SJCRH30 (cell line): Measurements from ENCODE around the gene OR2V2. TPM values are rescaled to one million over a fixed set of nuclear protein-coding genes. Genes with fewer than 3 reads are reported as not detected.
"Not testable (repeated sequence)": the region's sequence is repeated elsewhere in the genome, so short reads cannot be mapped to it uniquely, and the experiment has no call there.

Experiments used
- DNase-seq, 2 experiments: peaks; one replicate each; pipeline ENCODE4 v3.0.0-alpha.2; 2015 to 2020
- H3K27ac ChIP-seq: fragments of 250-450 bp; sonication (Bioruptor Pico); 2 replicates; pipeline ENCODE4 v1.5.1; 2020; ENCODE audit warnings: mild to moderate bottlenecking, moderate library complexity
- H3K27me3 ChIP-seq: fragments of 250-450 bp; sonication (Bioruptor Pico); 2 replicates; pipeline ENCODE4 v1.5.1; 2020; ENCODE audit warnings: mild to moderate bottlenecking, moderate library complexity
- H3K36me3 ChIP-seq: fragments of 250-450 bp; sonication (Bioruptor Pico); 2 replicates; pipeline ENCODE4 v1.5.1; 2020; ENCODE audit warnings: mild to moderate bottlenecking, moderate library complexity
- H3K4me1 ChIP-seq: fragments of 250-450 bp; sonication (Bioruptor Pico); 2 replicates; pipeline ENCODE4 v1.5.1; 2020; ENCODE audit warnings: mild to moderate bottlenecking, moderate library complexity
- H3K4me3 ChIP-seq: fragments of 250-450 bp; sonication (Bioruptor Pico); 2 replicates; pipeline ENCODE4 v1.5.1; 2020; ENCODE audit warnings: mild to moderate bottlenecking, moderate library complexity
- H3K9me3 ChIP-seq: fragments of 250-450 bp; sonication (Bioruptor Pico); replicated peaks from 2 replicates; pipeline ENCODE4 v1.5.1; 2020; ENCODE audit warnings: mild to moderate bottlenecking, moderate library complexity
- total RNA-seq: library from RNA; depleted of rRNA; stranded (reverse); fragments of >200 nt; shearing (Covaris generic); gene quantifications from 2 replicates; pipeline ENCODE4 v1.2.3, GENCODE V29; 2014

Gene OR2V2
- total RNA-seq, 1 experiment from 2014 or later: not detected

DNA sequence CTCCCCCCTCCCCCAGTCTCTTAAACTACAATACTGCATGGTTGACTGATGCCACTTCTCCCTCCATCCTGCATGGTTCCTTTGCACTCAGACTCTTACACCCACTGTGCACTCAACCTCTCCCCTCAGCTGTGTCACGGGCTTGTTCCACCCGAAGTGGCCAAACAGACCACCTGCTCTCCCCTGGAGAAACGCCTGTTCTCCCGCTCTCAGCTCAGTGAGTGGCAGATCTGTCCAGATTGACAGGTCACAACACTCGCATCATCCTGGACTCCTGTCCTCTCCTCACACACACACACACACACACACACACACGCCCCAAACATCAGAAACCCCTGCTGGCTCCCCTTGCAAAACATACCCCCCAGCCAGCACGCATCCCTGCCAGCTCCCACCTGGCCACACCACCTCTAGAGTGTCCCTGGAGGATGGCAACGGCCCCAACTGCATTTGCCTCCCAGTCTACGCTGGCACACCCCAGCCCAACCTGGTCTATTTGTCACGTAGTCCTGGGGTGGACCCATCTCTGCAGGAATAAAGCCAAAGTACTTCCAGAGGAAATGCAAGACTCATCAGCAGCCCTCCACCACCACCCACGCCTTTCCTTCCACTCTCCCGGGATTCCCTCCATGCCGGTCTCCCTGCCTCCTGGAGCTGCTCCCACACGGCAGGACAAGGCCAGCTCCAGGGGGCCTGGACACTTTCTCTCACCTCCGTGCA is 19.3 kb upstream of the OR2V2 start:
- Histone ChIP-seq H3K27me3 (peaks cover 28% of the 10 kb centered on the region), H3K9me3 (0 out of 2 replicates have a peak, but pooled peaks cover 4% of the 10 kb centered on the region), H3K4me1 (no peaks in the 10 kb centered on the region), H3K4me3 (no peak overlapping the region), H3K27ac (no peak overlapping the region), H3K36me3 (no peaks in the 10 kb centered on the region)
- DNase-seq: no peak

- Histone ChIP-seq H3K4me3 (no peak overlapping the region), H3K27ac (no peak overlapping the region), H3K4me1 (no peaks in the 10 kb centered on the region), H3K36me3 (no peaks in the 10 kb centered on the region), H3K27me3 (peaks cover 28% of the 10 kb centered on the region), H3K9me3 (no peaks in the 10 kb centered on the region)
- no peak for DNase-seq
Observed at GRCh38 chr5:181129601-181130000, 17.8 kb upstream of the OR2V2 start.

DNA sequence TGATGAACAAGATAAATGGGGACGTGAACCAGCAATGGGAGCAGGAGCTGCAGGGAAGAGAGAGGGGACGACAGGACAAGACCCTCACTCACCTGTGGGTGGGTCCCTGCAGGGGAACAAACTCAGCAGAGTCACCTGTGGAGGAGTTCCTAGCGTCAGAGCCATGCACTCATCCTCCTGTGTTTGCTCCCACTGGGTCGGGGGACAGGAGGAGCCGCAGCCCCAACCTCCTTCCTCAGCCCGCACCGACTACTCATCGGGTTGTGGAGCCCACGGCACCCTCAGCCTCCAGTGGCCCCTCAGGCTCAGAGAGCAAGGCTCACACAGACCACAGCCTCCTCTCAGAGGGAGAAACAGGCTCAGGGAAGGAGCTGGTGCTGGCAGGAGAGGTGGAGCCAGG is 17.3 kb upstream of the OR2V2 start:
- not testable (repeated sequence) for H3K4me3 ChIP-seq, H3K36me3 ChIP-seq, DNase-seq, H3K27ac ChIP-seq, H3K4me1 ChIP-seq, H3K9me3 ChIP-seq
- H3K27me3 ChIP-seq: peaks cover 28% of the 10 kb centered on the region

GRCh38 chr5:181130832-181131496 is 16.4 kb upstream of the OR2V2 start, which contains the start of gene OR2V1:
Gene OR2V1 (minus strand): TSS chr5:181131169. CDS start chr5:181125304, 5,865 bp downstream.
- no peaks in the 10 kb centered on the region for H3K4me1 ChIP-seq
- H3K36me3 ChIP-seq: no peaks in the 10 kb centered on the region
- no peak for DNase-seq
- no peak within 1 kb of the TSS for H3K27ac ChIP-seq
- H3K4me3 ChIP-seq: no peak within 1 kb of the TSS
- H3K27me3 ChIP-seq: peaks cover 28% of the 10 kb centered on the region
- H3K9me3 ChIP-seq: no peaks in the 10 kb centered on the region

DNA sequence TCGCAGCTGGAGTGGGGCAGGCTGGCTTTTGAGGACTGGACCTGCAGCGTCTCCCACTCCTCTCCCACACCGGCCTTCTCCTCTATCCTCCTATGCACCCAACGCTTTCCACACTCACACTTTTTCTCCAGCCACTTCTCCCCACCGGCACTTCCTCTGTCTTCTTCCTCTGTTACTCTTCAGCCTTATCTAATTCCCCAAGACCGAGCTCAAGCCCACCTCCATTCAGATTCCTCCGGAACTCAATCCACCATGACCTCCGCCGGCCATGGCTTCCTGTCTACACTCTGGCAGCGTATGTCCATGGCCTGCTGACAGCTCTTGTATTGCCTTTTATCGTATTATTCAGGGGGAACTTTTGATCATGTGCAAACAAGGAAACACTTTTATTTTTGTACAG is 15.9 kb upstream of the OR2V2 start:
- H3K36me3 ChIP-seq: no peaks in the 10 kb centered on the region
- peaks cover 28% of the 10 kb centered on the region for H3K27me3 ChIP-seq
- no peak for DNase-seq
- H3K9me3 ChIP-seq: 0 out of 2 replicates have a peak, but pooled peaks cover 5% of the 10 kb centered on the region
- no peak overlapping the region for H3K27ac ChIP-seq
- no peaks in the 10 kb centered on the region for H3K4me1 ChIP-seq
- no peak overlapping the region for H3K4me3 ChIP-seq

DNA sequence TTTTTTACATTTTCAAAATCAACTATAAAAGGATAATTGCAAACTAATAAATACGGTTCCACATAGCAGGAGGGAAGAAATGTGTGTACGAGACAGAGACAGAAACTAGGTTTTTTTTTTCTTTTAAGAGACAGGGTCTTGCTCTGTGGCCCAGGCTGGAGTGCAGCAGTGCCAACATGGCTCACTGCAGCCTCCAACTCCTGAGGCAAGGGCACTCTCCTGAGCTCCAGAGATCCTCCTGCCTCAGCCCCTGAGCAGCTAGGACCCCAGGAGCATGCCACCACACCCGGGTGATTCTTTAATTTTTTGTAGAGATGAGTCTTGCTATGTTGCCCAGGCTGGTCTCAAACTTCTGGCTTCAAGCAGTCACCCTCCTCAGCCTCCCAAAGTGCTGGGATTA is 14.3 kb upstream of the OR2V2 start:
- Histone ChIP-seq H3K27ac (no peak overlapping the region), H3K27me3 (peaks cover 21% of the 10 kb centered on the region), H3K36me3 (no peaks in the 10 kb centered on the region), H3K4me3 (no peak overlapping the region), H3K9me3 (0 out of 2 replicates have a peak, but pooled peaks cover 7% of the 10 kb centered on the region), H3K4me1 (no peaks in the 10 kb centered on the region)
- DNase-seq: no peak

GRCh38 chr5:181133610-181134231 is 13.7 kb upstream of the OR2V2 start:
- peak; percentile 35 to 38 for DNase-seq
- Histone ChIP-seq H3K4me1 (no peaks in the 10 kb centered on the region), H3K36me3 (no peaks in the 10 kb centered on the region), H3K4me3 (no peak overlapping the region), H3K27ac (no peak overlapping the region), H3K27me3 (peaks cover 19% of the 10 kb centered on the region), H3K9me3 (0 out of 2 replicates have a peak, but pooled peaks cover 7% of the 10 kb centered on the region)

GRCh38 chr5:181134259-181134658 is 13.1 kb upstream of the OR2V2 start:
- H3K27ac ChIP-seq: no peak overlapping the region
- no peaks in the 10 kb centered on the region for H3K4me1 ChIP-seq
- H3K4me3 ChIP-seq: no peak overlapping the region
- H3K27me3 ChIP-seq: peaks cover 14% of the 10 kb centered on the region
- no peaks in the 10 kb centered on the region for H3K36me3 ChIP-seq
- 0 out of 2 replicates have a peak, but pooled peaks cover 7% of the 10 kb centered on the region for H3K9me3 ChIP-seq
- no peak for DNase-seq

DNA sequence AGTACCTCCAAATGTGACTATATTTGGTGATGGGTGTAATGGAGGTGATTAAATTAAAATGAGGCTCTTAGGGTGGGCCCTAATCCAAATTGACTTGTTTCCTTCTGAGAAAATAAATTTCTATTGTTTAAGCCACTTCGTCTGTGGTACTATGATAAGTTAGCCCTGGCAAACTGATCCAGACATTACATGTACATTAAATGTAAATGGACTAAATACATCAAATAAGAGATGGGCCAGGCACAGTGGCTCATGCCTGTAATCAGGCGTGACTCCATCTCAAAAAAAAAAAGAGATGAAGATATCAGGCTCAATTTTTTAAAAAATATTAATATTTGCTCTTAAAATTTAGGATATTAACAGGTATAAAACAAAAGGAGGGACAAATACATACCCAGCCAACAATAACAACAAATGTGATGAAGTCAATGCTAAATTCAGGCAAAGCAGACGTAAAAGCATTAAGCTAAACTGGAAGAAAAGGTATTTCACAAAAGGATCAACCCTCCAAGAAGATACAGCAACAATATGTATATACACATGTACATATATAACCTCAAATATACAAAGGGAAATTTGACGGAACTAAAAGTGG is 10.9 kb upstream of the OR2V2 start:
- no peaks in the 10 kb centered on the region; the same call in 1 of the 2 replicates for H3K27me3 ChIP-seq
- no peak overlapping the region for H3K27ac ChIP-seq
- H3K9me3 ChIP-seq: 0 out of 2 replicates have a peak, but pooled peaks cover 7% of the 10 kb centered on the region
- no peaks in the 10 kb centered on the region for H3K4me1 ChIP-seq
- H3K4me3 ChIP-seq: no peak overlapping the region
- no peak for DNase-seq
- no peaks in the 10 kb centered on the region for H3K36me3 ChIP-seq

DNA sequence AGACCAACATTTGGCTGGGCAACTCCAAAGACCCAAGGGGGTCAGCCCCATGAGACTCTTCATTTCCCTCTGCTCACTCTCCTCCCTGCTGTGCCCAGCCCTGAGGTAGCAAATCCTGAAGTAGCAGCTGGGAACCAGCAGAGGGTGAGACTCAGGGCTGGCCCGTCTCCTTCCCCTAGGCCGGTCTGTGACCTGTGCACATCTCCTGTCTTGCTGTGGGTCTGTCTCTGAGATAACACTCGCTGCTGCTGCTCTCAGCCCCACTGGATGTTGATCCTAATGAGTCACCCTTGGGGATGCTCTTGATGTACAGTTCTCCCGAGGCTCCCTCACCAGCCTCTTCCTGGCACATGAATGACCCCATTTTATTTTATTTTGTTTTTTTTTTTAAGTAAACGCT is 9.1 kb upstream of the OR2V2 start:
- H3K4me3 ChIP-seq: no peak overlapping the region
- H3K9me3 ChIP-seq: 0 out of 2 replicates have a peak, but pooled peaks cover 7% of the 10 kb centered on the region
- no peak overlapping the region for H3K27ac ChIP-seq
- H3K36me3 ChIP-seq: no peaks in the 10 kb centered on the region
- H3K4me1 ChIP-seq: no peaks in the 10 kb centered on the region
- H3K27me3 ChIP-seq: 0 out of 2 replicates have a peak, but pooled peaks cover 2% of the 10 kb centered on the region
- no peak for DNase-seq

- Histone ChIP-seq H3K36me3 (no peaks in the 10 kb centered on the region), H3K9me3 (0 out of 2 replicates have a peak, but pooled peaks cover 7% of the 10 kb centered on the region), H3K4me3 (no peak overlapping the region), H3K27me3 (0 out of 2 replicates have a peak, but pooled peaks cover 2% of the 10 kb centered on the region), H3K27ac (no peak overlapping the region), H3K4me1 (no peaks in the 10 kb centered on the region)
- no peak for DNase-seq
Observed at GRCh38 chr5:181140766-181141165, 6.6 kb upstream of the OR2V2 start.

DNA sequence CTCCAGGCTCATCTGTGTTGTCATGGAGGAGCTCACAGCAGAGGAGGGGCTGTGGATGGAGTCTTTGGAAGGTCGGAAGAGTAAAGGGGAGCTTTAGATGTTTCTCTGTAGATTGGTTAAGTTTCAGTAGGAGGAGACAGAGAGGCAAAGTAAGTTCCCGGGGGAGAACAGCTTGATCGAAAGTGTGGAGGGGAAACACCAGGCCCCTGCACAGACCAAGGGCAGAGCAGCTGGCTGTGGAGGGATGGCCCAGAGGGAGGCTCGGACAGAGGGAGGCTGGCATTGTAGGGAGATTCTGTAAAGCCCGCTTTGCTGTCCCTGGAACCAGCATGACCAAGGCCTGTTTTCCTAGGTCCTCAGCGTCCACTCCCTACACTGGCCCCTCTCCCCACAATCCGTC is 5.3 kb upstream of the OR2V2 start:
- no peak overlapping the region for H3K4me3 ChIP-seq
- no peaks in the 10 kb centered on the region for H3K4me1 ChIP-seq
- no peak overlapping the region for H3K27ac ChIP-seq
- no peak for DNase-seq
- H3K9me3 ChIP-seq: no peaks in the 10 kb centered on the region
- no peaks in the 10 kb centered on the region for H3K36me3 ChIP-seq
- 0 out of 2 replicates have a peak, but pooled peaks cover 2% of the 10 kb centered on the region for H3K27me3 ChIP-seq

DNA sequence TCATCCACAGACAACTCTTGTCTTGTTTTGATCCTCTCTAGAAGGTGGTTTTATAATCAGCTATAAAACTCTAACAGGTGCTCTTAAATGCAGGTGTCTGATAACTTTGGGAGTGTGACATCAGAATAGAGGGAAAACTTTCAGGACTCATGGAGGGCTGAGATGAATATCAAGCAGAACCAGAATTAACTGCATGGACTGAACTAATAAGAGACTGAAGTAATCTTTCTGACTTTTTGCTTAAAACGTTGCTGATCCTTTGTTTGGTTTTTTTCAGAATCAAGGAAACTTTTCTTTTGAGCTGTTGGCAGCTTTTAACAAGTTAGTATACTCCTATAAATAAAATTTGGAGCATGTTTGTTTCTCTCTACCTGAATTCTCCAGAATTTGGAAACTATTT is 2.3 kb upstream of the OR2V2 start:
- H3K27ac ChIP-seq: no peak overlapping the region
- peaks cover 13% of the 10 kb centered on the region for H3K27me3 ChIP-seq
- H3K36me3 ChIP-seq: no peaks in the 10 kb centered on the region
- H3K4me3 ChIP-seq: no peak overlapping the region
- no peaks in the 10 kb centered on the region for H3K4me1 ChIP-seq
- no peaks in the 10 kb centered on the region for H3K9me3 ChIP-seq
- DNase-seq: no peak

DNA sequence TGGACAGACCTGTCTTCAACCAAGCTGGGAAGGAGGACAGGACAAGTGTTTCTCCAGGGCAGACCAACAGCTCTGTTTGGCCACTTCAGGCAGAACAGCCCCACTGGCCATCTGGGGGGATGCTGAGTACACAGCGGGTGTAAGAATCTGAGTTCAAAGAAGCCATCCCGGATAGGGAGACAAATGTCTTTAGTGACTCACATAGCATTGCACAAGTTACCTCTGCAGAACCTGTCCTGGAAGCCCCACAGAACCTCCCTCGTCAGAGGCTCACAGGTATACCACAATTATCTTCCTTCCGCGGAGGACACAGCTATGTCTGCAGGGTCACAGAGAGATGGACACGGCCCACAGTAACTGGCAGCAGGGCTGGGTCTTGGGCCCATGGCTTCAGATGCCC is 2.0 kb downstream of the OR2V2 start:
- Histone ChIP-seq H3K27ac (no peak overlapping the region), H3K27me3 (peaks cover 14% of the 10 kb centered on the region), H3K4me3 (no peak overlapping the region), H3K36me3 (no peaks in the 10 kb centered on the region), H3K9me3 (no peaks in the 10 kb centered on the region), H3K4me1 (no peaks in the 10 kb centered on the region)
- DNase-seq: no peak
